HG03432 (cell line): ENCODE measurements around the gene STAB1.

ENCODE experiments used
- ATAC-seq: cut with Tn5 transposase; IDR thresholded peaks from one replicate; pipeline ENCODE4 v1.9.1; 2021; ENCODE audit warnings: mild to moderate bottlenecking, moderate library complexity; ENCODE audit not compliant: unreplicated experiment

Gene STAB1

GRCh38 chr3:52532838-52533622, 37.9 kb downstream of the STAB1 start:
- peak; percentile 2 for ATAC-seq

- peak; percentile 41 for ATAC-seq
Measured at GRCh38 chr3:52533623-52534280, 38.6 kb downstream of the STAB1 start, which contains the start of gene NT5DC2. Gene NT5DC2 (minus strand): TSS chr3:52533857. CDS start chr3:52533737, 120 bp downstream.

- ATAC-seq, result no peak
Measured at GRCh38 chr3:52534281-52535183, 39.4 kb downstream of the STAB1 start.

- no peak for ATAC-seq
Measured at GRCh38 chr3:52535411-52536111, 40.4 kb downstream of the STAB1 start.

GRCh38 chr3:52536112-52536368, 40.9 kb downstream of the STAB1 start:
- no peak for ATAC-seq

GRCh38 chr3:52536369-52537164, 41.4 kb downstream of the STAB1 start, which contains the start of gene UQCC5:
Gene UQCC5 (plus strand): TSS chr3:52536605. CDS start chr3:52536756, 151 bp downstream.
- peak; percentile 85 for ATAC-seq

- ATAC-seq, result no peak
Measured at GRCh38 chr3:52537165-52537620, 42.1 kb downstream of the STAB1 start.

- ATAC-seq, result no peak
Measured at GRCh38 chr3:52537726-52538421, 42.7 kb downstream of the STAB1 start.

GRCh38 chr3:52539010-52539653, 44.0 kb downstream of the STAB1 start:
- ATAC-seq, result no peak

- no peak for ATAC-seq
Measured at GRCh38 chr3:52541050-52541449, 45.9 kb downstream of the STAB1 start.

GRCh38 chr3:52544937-52545336, 49.8 kb downstream of the STAB1 start:
- ATAC-seq, result no peak

- no peak for ATAC-seq
Measured at GRCh38 chr3:52546111-52546901, 51.2 kb downstream of the STAB1 start.

- no peak for ATAC-seq
Measured at GRCh38 chr3:52547143-52547542, 52.0 kb downstream of the STAB1 start.

GRCh38 chr3:52551118-52551517, 56.0 kb downstream of the STAB1 start:
- ATAC-seq, result no peak

GRCh38 chr3:52552089-52552488, 57.0 kb downstream of the STAB1 start:
- no peak for ATAC-seq

GRCh38 chr3:52554026-52554755, 59.1 kb downstream of the STAB1 start:
- ATAC-seq, result no peak

- no peak for ATAC-seq
Measured at GRCh38 chr3:52555056-52555455, 59.9 kb downstream of the STAB1 start.
